ENCODE measurements around the gene NXPH4.

Gene NXPH4

DNA sequence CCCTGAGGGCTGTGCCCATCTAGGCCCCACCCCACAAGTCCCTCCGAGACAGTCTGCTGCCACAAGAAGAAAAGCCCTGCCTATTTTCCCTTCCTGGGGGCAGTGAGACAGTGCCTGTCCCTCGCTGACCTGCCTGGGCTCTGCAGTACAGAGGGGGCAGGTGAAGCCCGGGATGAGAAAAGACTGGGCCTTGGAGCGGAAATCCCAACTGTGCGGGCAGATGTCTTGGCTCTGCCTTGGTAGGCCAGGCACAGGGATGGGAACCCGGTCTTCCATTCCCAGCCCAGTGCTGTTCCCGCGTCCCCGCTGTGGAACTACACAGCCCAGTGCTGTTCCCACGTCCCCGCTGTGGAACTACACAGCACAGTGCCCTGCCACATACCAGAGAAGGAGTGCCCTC, 12.8 kb upstream of the NXPH4 start:
- no peak overlapping the region for H3K27ac ChIP-seq
- TF ChIP-seq, protein P1, sequence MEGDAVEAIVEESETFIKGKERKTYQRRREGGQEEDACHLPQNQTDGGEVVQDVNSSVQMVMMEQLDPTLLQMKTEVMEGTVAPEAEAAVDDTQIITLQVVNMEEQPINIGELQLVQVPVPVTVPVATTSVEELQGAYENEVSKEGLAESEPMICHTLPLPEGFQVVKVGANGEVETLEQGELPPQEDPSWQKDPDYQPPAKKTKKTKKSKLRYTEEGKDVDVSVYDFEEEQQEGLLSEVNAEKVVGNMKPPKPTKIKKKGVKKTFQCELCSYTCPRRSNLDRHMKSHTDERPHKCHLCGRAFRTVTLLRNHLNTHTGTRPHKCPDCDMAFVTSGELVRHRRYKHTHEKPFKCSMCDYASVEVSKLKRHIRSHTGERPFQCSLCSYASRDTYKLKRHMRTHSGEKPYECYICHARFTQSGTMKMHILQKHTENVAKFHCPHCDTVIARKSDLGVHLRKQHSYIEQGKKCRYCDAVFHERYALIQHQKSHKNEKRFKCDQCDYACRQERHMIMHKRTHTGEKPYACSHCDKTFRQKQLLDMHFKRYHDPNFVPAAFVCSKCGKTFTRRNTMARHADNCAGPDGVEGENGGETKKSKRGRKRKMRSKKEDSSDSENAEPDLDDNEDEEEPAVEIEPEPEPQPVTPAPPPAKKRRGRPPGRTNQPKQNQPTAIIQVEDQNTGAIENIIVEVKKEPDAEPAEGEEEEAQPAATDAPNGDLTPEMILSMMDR (conservative IDR thresholded peaks at IDR 0.05) = no peak

DNA sequence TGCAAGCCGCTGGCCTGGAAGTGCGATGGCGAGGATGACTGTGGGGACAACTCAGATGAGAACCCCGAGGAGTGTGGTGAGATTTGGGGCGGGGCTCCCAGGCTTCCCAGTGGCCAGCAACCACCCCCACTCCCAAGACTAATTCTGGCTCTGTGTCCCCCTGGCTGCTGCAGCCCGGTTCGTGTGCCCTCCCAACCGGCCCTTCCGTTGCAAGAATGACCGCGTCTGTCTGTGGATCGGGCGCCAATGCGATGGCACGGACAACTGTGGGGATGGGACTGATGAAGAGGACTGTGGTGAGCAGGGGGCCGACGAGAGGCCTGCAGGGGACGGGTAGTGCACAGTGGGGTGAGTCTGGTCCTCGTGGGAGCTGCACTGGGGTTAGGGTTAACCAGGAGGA, 12.1 kb upstream of the NXPH4 start:
- no peak overlapping the region for H3K27ac ChIP-seq
- TF ChIP-seq, protein P1 (conservative IDR thresholded peaks at IDR 0.05) = no peak

- TF ChIP-seq, protein P1 (conservative IDR thresholded peaks at IDR 0.05) = no peak
- no peak overlapping the region for H3K27ac ChIP-seq
These were observed 11.4 kb upstream of the NXPH4 start for GRCh38 chr12:57205186-57205585.

DNA sequence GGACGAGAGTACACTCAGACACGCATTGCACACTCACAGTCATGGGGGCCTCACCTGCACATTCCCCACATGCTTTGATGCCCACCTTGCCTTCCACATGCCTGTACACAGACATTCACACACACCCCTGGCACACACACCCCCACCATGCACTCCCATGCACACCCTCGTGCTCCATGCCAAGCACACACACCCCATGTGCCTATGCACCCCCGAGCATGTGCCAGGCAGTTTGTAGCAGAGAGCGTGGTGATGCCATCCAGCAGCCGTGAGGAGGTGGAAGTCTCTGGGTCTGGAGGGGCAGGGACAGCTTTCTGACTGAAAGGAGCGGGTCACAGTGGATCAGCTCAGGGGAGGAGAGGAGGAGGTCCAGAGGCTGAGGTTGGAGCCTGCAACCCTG, 10.7 kb upstream of the NXPH4 start:
- no peak overlapping the region for H3K27ac ChIP-seq
- TF ChIP-seq, protein P1 (conservative IDR thresholded peaks at IDR 0.05) = no peak

GRCh38 chr12:57207731-57208630, 8.6 kb upstream of the NXPH4 start:
- TF ChIP-seq, protein P1 (conservative IDR thresholded peaks at IDR 0.05) = no peak
- H3K27ac ChIP-seq = no peak overlapping the region

DNA sequence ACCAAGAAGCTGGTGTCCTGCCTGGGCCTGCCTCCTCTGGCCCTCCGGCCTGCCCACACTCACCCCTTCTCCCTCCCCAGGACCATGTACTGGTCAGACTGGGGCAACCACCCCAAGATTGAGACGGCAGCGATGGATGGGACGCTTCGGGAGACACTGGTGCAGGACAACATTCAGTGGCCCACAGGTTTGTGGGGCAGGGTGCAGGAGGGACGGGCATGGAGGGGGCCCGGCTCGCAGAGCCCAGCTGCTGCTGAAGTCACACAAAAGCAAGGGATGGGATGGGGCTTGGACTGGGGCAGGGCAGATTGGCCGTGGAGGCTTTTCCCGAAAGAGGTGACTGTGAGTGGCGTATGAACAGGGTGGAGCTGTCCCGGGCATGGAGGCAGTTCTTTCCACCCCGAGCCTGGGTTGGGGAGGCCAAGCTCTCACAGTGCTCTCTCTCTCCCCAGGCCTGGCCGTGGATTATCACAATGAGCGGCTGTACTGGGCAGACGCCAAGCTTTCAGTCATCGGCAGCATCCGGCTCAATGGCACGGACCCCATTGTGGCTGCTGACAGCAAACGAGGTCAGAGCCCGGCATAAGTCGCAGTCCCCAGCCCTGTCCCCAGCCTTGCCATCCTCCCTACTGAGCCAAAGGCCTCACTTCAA, 7.8 kb upstream of the NXPH4 start:
- TF ChIP-seq, protein P1 (conservative IDR thresholded peaks at IDR 0.05) = no peak
- no peak overlapping the region for H3K27ac ChIP-seq

GRCh38 chr12:57209916-57210315, 6.7 kb upstream of the NXPH4 start:
- TF ChIP-seq, protein P1 (conservative IDR thresholded peaks at IDR 0.05) = no peak

More at GRCh38 chr12:57209916-57210315, 6.7 kb upstream of the NXPH4 start:
- H3K27ac ChIP-seq = no peak overlapping the region
